Heart right ventricle (tissue), 16 donors: Measurements from ENCODE around the gene LETM1. TPM values are rescaled to one million over a fixed set of nuclear protein-coding genes. Genes with fewer than 3 reads are reported as not detected.
A peak's percentile ranks its signal among the peaks of the same experiment; 100 is the strongest.

Source experiments
- ATAC-seq, 8 donors: fragments of 200-7000 bp; cut with Tn5 transposase; one replicate each; pipeline ENCODE4 v1.9.1; 2020; ENCODE audit warnings: mild to moderate bottlenecking in 8 of 8, moderate library complexity in 8 of 8, moderate number of reproducible peaks in 1 of 8
- DNase-seq, 2 donors: peaks; one replicate each; pipeline ENCODE4 v3.0.0-alpha.2; 2020
- H3K27ac ChIP-seq, 10 donors: fragments of 200-600 bp; sonication (generic) in 2 of 10; one replicate each; pipeline versions ENCODE4 v1.5.0 to v1.8.0; 2020 to 2022; ENCODE audit warnings: mild to moderate bottlenecking in 3 of 10
- H3K27me3 ChIP-seq, 7 donors: fragments of 200-600 bp; one replicate each; pipeline ENCODE4 v1.8.0; 2021 to 2022; ENCODE audit warnings: mild to moderate bottlenecking in 2 of 7
- H3K36me3 ChIP-seq, 9 donors: fragments of 200-600 bp; sonication (generic) in 1 of 9; one replicate each; pipeline versions ENCODE4 v1.5.0 to v1.8.0; 2020 to 2022; ENCODE audit warnings: mild to moderate bottlenecking in 2 of 9
- H3K4me1 ChIP-seq, 9 donors: fragments of 200-600 bp; sonication (generic) in 1 of 9; one replicate each; pipeline versions ENCODE4 v1.5.0 to v1.8.0; 2020 to 2022; ENCODE audit warnings: mild to moderate bottlenecking in 4 of 9
- H3K4me3 ChIP-seq, 10 donors: fragments of 200-600 bp; sonication (generic) in 2 of 10; one replicate each; pipeline versions ENCODE4 v1.5.0 to v1.8.0; 2020 to 2022; ENCODE audit warnings: mild to moderate bottlenecking in 7 of 10, moderate library complexity in 2 of 10
- H3K9me3 ChIP-seq, 11 donors: fragments of 200-600 bp in 10 of 11; sonication (generic) in 2 of 11; one replicate each; pipeline versions ENCODE4 v1.5.0 to v1.8.0; 2013 to 2022; ENCODE audit warnings: mild to moderate bottlenecking in 2 of 11, control low read depth in 1 of 11, moderate library complexity in 1 of 11
- CTCF ChIP-seq, 9 donors: fragments of 200-600 bp; sonication (generic) in 2 of 9; IDR thresholded peaks; one replicate each; pipeline versions ENCODE4 v1.5.0 to v1.8.0; 2021 to 2022; ENCODE audit warnings: antibody characterized with exemption in 9 of 9, mild to moderate bottlenecking in 5 of 9, moderate library complexity in 1 of 9
- WGBS, 2 donors: extraction: QIAGEN DNeasy Blood & Tissue Kit; methylation state at CpG; one replicate each; pipeline ENCODE4 v1.1.7; 2013; ENCODE audit warnings: inconsistent platforms in 1 of 2; 5-methylcytosine and 5-hydroxymethylcytosine counted together
- intact Hi-C, 10 donors: fragments of 100-400 bp; cut with DNase I; formaldehyde crosslinking; loops; one replicate each; pipeline versions ENCODE4 v1.11.1 to v1.14.2; 2022
- polyA plus RNA-seq, 2 donors: library from polyadenylated mRNA; stranded (reverse); fragments of 200-250 nt; gene quantifications; one replicate each; pipeline ENCODE4 v1.2.3, GENCODE V29; 2013
- total RNA-seq, 10 donors: library from RNA; stranded (reverse); fragmentation: NEBNext Ultra II Directional in 3 of 10; extraction: Animal tissue kit (Norgen Biotek cat#: 25700) in 3 of 10; gene quantifications; one replicate each; pipeline versions ENCODE4 v1.2.1 to v1.2.4, GENCODE V29; 2021 to 2023
- donor health status: Arrhythmogenic right ventricular cardiomyopathy.
- donor health status: ischemic (EF 13 %, LVEDD 7.1; RV severe dilation, severe dysfunction).
- donor health status: healthy with polysubstance abuse.
- donor health status: DM: no; HTN: yes; CAD: no.
- donor health status: DM: no; HTN: no; CAD: no.
- donor health status: ischemic (EF 25% LVEDD 6.9; RV normal size, moderate dysfunction).
- donor health status: ischemic (EF 25% LVEDD 5.7; RV mildly dilated, moderate dysfunction).
- donor health status: healthy.
- donor health status: DM: yes; HTN: yes; CAD: no.
- donor health status: Ischemic cardiomyopathy.
- donor health status: ischemic (EF 35%, LVEDD 5.7; RV mildly dilated, moderate dysfunction).
- donor health status: nonischemic (EF 11% LVEDD 7.7; RV severe dilation, severe dysfunction).
- donor health status: DM: yes; HTN: yes; CAD: no.
- donor health status: PGD.
- donor health status: ischemic (EF 29% LVEDD 5.4; RV normal size, mild dysfunction).
- donor health status: nonischemic (EF 23%, LVEDD 6.1; RV moderate dilation, normal function).

LETM1 gene
- total and polyA plus RNA-seq, 12 donors = 23.4 to 53.1 (median 41.2) TPM

GRCh38 chr4:1890979-1891570, 35.1 kb upstream of the LETM1 start:
- Histone ChIP-seq H3K27ac (no peak overlapping the region), H3K4me3 (no peak overlapping the region), H3K9me3 (peaks cover 0 to 10% (median 0%) of the 10 kb centered on the region in 11 donors), H3K4me1 (peaks cover 0 to 34% (median 17%) of the 10 kb centered on the region in 9 donors), H3K36me3 (peaks cover 0 to 5% (median 0%) of the 10 kb centered on the region in 9 donors), H3K27me3 (no peaks in the 10 kb centered on the region)
- intact Hi-C loops = loop anchor here in 3 of 10 donors (10.0 kb wide), 2 partner anchors 56 to 76 kb away; no protein-coding TSS in a partner anchor
- WGBS, 2 donors = 95 to 96% methylated on average over 11 of the region's 11 CpGs
- no peak for ATAC-seq
- no peak for TF ChIP-seq CTCF (IDR thresholded peaks at IDR 0.05)
- no peak for DNase-seq

- Histone ChIP-seq H3K27ac (peak overlapping the region in 7 of 10 donors; percentile 13 to 64 (median 37)), H3K9me3 (peaks cover 0 to 11% (median 0%) of the 10 kb centered on the region in 11 donors), H3K36me3 (no peaks in the 10 kb centered on the region), H3K4me3 (no peak overlapping the region), H3K4me1 (peaks cover 0 to 44% (median 15%) of the 10 kb centered on the region in 9 donors), H3K27me3 (no peaks in the 10 kb centered on the region)
- no peak for TF ChIP-seq CTCF (IDR thresholded peaks at IDR 0.05)
- no peak for DNase-seq
- ATAC-seq = no peak
- intact Hi-C loops = no loop called here
- WGBS, 2 donors = 34 to 46% methylated on average over 2 of the region's 2 CpGs
These were observed 31.1 kb upstream of the LETM1 start for GRCh38 chr4:1887052-1887451.

GRCh38 chr4:1885414-1885813, 29.5 kb upstream of the LETM1 start:
- no peak overlapping the region for H3K4me3 ChIP-seq
- no peaks in the 10 kb centered on the region for H3K27me3 ChIP-seq
- intact Hi-C loops = no loop called here
- no peak for TF ChIP-seq CTCF (IDR thresholded peaks at IDR 0.05)
- peaks cover 0 to 11% (median 0%) of the 10 kb centered on the region in 11 donors for H3K9me3 ChIP-seq
- peaks cover 0 to 47% (median 15%) of the 10 kb centered on the region in 9 donors for H3K4me1 ChIP-seq
- DNase-seq (no peak), ATAC-seq (no peak)
- WGBS, 2 donors = 79 to 87% methylated on average over 2 of the region's 2 CpGs
- H3K27ac ChIP-seq = no peak overlapping the region
- no peaks in the 10 kb centered on the region for H3K36me3 ChIP-seq

GRCh38 chr4:1883583-1883982, 27.6 kb upstream of the LETM1 start:
- peaks cover 0 to 11% (median 0%) of the 10 kb centered on the region in 11 donors for H3K9me3 ChIP-seq
- ATAC-seq (peak in 2 of 8 donors; percentile 6 to 30), DNase-seq (no peak)
- TF ChIP-seq CTCF (IDR thresholded peaks at IDR 0.05) = no peak
- H3K27ac ChIP-seq = peak overlapping the region in 3 of 10 donors; percentile 15 to 67 (median 45)
- intact Hi-C loops = no loop called here
- 87 to 93% methylated on average over 8 of the region's 8 CpGs for WGBS, 2 donors
- H3K4me3 ChIP-seq = no peak overlapping the region
- no peaks in the 10 kb centered on the region for H3K36me3 ChIP-seq
- H3K4me1 ChIP-seq = peaks cover 0 to 47% (median 15%) of the 10 kb centered on the region in 9 donors
- H3K27me3 ChIP-seq = no peaks in the 10 kb centered on the region
